ENCODE results near the gene MYMK.

MYMK gene

DNA sequence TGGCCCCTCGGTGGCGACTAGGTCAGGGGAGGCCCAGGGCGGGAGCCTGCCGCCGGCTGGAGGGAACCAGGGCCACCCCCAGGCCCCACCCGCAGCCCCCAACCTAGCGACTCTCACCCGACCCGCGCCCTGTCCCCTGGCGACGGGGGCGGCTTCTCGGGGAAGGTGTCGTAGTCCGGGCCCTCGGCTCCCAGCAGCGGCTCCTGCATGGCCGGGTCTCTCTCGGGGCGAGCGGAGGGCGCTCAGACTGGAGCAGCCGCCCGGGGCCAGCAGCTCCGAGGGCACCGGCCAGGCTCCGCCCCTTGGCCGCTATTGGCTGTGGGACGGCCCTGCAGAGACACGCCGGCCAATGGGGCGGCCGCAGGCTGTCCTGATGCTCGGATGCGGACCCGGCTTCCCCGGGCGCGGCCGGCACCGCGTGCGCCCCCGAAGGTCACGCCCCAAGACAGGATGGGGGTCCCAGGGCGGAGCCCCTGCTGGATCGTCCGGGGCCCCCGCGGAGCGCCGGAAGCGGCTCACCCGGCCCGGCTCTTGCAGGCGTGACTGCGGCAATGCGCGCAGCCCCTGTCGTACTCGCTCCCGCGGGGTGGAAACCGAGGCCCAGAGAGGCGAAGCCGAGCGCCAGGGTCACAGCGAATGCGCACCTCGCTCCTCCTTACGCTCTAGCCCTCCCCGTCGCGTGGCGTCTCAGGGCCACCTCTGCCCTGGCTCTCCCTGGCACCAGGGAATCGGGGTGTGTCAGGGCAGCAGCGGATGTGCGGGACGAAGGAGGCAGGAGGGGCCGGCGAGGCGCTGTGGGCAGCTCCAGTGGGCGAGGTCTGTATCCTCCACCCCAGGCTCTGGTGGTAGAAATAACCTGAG lies 45.7 kb downstream of the MYMK start, which contains the start of gene SLC2A6:
Gene SLC2A6, minus strand, starts transcription at position 249 of the 861 bp plus-strand sequence. Its CDS starts 40 bp downstream, at position 209.
- DNase-seq, result peak; percentile 81

DNA sequence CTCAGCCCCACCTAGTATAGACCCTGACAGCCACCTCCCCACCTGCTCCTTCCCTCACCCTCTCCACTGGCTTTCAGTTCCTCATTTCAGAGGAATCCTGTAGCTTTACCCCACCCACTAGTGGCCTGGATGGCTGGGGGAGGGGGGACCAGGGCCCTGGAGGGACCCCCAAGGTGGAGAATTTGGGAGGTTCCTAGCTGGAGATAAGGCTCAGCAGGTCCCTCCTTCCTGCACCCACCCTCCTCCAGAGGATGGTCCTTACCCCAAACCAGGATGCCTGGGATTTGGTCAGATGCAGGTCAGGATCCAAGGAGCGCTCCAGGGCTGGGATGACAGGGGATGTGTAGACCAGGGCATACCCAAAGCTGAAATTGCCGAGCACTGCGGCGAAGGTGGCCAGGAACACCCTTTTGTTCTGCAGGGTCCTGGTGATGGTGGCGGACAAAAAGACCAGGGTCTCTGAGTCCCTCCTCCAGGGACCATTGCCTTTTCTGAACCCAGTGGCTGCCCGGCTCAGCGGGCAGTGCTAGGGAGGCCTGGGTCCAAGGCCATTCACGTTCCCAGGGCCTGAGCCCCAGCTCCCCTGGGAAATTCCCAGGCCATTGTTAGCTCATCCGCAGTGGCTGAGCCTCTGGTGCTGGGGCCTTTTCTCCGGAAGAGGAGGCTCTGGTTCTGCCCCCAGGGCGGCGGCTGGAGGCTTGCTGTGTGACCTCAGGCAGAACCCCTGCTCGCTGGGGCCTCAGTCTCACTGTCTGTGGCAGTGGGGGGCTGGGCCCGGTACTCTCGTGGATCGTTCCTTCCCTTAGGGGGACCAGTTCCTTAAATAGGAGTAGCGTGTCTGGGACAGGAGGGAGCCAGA lies 46.5 kb downstream of the MYMK start:
- DNase-seq, result peak; percentile 39

DNA sequence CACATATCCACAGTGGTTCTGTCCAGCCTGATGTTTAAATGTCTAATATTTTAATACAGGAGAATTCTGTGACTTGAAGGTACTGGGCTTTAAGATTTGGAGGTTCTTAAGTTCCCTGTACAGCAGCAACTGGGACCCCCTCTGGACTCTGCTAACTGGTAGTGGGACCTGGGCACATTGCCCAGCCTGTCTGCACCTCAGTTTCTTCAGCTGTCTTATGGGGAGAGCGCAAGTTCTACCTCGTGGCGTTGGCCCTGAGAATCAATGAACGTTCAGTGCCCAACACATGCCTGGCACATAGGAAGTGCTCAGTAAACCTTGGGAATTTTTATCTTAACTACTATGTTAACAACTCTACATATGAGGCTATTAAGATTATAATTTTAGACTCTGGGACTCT lies 47.3 kb downstream of the MYMK start:
- DNase-seq, result no peak

DNA sequence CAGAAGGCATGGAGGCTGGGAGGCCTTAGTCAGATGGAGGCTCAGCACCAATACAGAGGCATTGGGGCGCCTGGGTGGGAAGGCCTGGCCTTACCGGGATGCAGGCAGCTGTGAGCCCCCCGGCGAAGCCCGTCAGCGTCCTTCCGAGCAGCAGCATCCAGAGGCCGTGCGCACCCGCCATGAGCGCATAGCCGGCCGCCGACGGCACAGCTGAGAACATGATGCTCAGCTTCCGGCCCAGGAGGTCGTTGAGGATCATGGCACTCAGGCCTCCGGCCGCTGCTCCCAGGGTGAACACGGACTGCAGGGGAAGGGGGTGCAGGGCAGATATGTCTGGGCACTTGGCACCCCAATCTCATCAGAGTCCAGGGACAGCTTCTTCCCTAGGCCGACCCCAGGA lies 47.8 kb downstream of the MYMK start:
- DNase-seq, result no peak

DNA sequence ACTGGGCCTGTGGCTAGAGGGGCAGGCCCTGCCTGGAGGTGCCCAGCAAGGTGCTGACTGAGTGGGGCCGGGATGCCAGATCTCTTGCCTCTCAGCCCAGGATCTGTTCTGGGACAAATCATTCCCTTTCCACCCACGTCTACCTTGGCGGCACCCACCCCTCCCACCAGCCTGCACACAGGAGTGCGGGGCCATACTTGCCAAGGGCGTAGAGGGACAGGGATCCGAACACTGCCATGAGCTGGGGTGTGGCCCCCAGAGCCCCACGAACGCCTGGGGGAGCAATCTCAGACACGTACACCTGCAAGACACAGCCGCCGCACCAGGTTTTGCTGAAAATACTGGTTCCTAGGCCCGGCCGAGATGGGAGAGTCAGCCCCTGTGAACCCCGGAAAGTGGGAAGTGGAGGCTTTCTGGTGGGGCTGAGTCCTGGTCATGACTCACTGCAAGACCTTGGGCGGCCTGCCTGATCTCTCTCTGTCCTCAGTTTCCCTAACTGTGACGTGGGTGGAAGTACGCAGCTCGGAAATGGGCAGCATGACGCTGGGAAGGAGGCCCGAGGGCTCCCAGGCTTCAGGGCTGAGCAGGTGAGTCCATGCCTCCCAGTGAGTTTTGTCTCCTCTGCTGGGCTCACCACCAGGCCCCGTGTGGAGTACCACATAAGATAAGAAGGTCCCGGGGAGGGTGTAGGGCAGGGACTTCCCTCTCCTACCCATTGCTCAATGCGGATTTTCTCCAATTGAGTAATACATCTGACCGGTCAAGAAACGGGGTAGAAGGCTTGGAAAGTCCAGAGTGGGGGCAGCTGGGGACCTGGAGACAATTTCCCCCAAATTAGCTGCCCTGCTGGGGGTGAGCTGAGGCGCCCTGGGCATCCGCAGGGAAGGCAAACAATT lies 48.5 kb downstream of the MYMK start:
- no peak for DNase-seq

DNA sequence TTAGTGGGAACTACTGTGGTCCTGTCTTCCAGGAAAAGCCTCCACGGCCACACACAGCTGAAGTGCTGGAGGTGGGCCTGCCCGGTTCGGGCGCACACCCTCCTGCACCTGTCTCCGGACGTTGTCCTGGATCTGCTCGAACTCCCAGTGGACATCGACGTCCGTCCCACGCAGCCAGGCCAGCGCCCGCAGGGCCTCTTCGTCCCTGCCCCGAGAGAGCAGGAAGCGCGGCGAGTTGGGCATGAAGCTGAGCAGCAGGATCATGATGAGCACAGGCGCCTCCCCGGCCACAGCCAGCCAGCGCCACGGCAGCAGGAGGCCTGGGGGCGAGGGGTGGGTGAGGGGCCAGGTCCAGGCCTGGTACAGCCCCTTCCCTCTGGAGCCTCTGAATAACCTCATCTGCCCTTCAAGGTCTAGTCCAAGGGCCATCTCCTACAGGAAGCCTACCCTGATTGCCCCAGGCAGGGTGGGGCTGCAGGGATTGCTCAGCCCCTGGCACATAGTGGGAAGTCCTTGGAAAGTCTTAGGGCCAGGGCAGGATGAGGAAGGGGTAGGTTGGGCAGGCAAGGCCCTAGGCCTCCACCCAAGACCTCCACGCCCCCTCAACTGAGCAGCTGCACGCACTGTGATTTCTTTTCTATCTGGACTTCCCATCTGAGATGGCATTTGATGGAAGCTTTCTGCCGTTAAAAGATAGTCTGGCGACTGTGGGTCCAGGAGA lies 49.3 kb downstream of the MYMK start:
- DNase-seq, result no peak

DNA sequence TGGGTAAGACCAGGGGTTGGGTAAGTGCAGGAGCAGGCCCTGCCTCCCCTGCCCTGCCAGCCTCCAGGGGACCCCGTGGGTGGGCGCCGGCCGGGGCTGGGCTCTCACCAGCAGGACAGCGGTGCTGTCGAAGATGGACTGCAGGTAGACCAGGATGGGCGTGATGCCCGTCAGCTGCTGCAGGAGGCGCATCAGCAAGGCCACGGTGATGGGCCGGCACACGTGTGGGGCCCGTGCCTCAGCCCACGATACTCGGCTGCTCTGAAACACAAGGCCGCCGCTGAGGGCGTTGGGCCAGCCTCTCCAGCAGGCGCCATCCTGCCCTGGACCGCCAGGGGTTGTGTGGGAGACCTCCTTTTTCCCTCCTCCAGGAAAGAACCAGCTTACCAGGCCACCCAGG lies 49.9 kb downstream of the MYMK start:
- no peak for DNase-seq

DNA sequence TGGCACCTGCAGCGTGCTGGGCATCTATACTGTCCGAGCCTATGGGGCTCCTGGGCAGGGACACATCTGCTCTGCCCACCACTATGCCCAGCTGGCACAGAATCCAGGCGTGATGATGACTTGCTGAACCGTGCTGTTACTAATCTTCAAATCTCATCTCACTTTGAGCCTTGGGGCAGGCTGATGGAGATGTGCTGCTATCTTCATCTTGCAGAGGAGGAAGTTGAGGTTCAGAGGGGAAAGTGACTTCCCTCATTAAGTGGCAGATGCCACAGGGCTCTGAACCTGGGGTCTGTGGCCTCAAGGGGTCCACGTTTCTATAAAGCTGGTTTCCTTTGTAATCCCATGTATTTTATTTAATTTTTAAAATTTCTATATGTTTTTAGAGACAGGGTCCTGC lies 50.5 kb downstream of the MYMK start:
- no peak for DNase-seq

DNA sequence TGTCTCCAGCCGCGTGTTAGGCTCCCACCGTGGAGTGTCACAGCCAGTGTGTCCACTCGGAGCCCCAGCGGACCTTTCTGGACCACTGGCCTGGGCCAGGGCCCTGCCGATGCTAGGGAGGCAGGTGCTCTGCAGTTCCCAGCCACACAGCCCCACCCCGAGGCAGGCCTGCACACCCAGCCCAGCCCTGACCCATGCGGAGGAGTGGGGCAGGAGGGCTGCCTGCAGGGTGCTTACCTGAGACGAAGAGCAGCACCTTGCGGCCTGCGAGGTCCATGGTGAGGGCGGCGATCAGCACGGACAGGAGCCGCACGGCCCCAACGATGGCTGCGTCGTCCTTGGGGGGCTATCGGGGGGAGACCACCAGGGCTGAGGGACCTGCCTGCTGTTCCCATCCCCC lies 51.0 kb downstream of the MYMK start:
- no peak for DNase-seq

DNA sequence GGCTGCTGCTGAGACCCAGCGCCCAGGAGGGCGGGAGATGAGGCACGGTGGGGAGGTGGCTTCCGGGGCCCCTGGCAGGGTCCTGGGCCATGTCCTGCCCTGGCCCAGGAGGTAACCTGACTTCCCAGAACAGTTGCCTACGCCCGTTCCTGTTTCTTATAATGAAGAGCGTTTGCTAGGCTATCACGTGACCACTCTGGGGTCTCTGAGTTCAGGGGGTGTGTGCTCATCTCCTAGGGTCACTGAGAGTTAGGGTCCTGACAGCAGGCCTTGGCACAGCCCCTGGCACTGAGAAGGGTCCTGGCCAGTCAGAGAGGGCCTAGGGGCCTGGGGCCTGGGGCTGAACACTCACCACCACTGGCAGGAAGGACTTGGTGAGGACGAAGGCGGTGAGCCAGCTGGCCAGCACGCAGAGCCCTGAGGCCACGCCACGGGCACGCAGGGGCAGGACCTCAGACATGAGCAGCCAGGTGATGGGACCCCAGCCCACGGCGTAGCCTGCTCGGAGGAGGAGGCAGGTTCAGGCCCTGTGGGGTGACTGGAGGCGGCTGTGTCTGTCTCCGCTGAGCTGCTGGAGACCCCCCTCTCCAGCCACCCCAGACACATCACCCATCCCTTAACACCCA lies 51.9 kb downstream of the MYMK start:
- no peak for DNase-seq

DNA sequence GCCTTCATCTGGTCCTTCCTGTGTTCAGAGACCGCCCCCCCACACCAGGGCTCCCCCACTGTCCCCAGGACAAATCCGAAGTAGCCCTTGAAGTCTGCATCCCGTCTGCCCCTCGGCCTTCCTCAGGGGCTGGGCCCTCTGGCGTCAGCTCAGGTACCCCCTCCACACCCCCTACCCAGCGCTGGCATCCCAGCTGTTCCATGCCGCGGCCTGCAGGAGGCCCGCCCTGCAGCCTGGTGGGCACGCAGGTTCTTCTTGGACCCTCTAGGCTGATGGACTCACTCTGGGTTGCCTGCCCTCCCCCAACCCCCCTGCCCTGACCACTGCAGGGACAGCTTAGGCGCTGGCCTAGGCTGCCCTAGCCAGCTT lies 52.5 kb downstream of the MYMK start:
- no peak for DNase-seq

DNA sequence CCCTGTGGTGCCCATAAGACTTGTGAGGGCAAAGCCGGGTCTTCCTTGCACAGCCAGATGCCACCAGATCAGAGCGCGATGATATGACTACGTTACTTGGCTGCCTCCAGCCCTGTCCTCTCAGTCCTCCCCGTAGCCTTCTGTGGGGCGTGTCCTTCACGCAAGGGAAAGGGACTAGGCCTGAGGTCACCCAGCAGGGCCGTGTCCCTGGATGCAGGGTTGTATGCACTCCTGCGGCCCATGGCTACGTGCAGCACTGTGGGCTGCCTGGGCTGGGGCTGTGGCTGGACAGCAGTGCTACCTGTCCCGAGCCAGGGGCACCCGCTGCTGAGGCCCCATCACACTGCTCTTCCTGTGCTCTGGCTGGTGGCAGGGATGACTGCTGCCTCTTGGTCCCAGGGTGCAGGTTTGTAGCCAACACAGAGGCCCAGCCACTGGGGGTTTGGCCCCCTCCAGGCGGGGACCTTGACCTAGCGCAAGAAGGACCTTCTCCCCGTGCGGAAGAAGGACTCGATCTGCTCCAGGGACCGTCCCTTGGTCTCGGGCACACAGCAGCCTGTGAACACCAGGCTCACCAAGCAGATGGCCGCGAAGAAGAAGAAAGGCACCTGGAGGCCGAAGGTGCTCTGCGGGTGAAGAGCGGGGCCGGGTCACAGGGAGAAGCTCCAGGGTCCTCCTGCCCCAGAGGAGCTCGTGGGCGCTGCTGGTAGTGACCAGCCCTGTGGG lies 53.0 kb downstream of the MYMK start:
- no peak for DNase-seq

DNA sequence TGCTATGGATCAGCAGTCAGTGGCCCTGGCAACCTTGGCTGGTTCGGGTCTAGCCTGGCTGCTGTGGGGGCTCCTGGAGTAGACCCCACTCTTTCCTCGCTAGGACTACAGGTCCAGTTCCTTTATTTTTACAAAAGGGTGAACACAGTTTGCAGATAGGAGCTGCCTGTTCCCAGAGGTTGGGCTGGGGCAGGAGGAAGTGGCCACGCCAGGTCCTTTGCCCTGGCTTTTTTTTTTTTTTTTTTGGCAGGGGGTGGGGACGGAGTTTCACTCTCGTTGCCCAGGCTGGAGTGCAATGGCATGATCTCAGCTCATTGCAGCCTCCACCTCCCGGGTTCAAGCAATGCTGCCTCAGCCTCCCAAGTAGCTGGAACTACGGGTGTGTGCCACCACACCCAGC lies 53.8 kb downstream of the MYMK start:
- DNase-seq, result no peak

DNA sequence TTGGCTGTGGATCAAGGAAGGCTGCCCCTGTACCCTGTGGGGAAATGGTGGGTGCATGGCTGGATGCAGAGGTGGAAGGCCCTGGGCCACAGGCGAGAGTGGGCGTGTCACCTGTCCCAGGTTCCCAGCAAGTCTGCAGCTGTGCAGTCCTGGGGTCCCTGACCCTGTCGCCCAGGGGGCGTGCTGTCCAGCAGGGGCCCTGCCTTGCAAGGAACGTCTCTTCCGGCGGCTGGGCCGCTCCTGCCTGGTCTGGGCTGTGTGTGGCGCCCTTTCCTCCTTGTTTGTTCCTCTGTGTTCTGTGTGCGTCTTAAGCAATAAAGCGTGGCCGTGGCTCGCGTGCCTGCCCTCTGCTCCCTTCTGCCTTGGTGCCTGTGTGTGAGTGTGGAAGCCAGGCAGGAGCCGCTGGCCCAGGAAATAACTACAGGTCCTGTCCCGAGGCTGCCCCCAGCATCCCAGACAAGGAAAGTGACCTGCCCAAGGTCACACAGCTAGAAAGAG lies 54.3 kb downstream of the MYMK start:
- no peak for DNase-seq

DNA sequence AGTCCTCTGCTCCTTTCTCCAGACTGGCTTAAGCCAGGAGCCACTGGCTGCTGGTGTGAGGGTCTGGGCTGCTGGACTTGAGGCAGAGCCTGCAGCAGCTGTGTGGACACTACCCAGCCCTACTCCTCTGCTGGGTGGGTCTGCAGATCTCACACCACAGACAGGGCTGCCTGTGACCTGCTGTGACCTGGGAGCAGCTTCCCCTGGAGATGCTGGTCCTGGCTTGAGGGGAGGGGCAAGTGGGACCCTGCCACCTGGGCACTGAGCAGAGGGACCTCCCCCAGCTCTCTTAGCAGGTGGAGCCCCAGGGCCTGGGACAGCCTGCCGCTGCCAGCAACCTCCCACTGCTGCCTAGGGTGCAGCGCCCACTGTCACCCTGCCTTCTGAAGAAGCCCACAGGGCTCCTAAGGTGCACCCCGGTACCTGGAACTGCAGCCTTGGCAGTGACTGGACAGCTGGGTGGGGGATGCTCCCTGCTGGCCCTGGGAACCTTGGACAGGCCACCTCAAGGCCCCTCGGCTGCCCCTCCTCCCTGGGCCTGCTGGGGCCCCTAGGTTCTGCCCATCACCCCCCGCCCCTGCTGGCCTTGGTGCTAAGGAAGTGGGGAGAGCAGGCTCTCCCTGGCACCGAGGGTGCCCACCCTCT lies 55.9 kb downstream of the MYMK start:
- no peak for DNase-seq

DNA sequence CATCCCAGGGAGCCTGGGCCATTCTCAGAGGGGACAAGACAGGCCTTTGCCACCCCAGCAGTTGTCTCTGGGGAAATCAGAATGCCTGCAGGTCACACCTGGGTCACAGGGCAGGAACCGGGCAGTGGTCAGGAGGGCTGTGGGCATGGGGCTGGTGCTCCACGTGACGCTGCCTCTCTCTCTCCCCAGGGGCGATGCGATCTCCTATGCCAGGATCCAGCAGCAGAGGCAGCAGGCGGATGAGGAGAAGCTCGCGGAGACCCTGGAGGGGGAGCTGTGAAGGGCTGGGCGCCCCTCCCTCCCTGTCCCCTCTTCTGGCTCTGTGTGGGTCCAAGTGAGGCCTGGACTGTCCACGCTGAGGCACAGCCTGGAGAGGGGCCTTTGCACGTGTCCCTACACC lies 56.4 kb downstream of the MYMK start:
- DNase-seq, result no peak

DNA sequence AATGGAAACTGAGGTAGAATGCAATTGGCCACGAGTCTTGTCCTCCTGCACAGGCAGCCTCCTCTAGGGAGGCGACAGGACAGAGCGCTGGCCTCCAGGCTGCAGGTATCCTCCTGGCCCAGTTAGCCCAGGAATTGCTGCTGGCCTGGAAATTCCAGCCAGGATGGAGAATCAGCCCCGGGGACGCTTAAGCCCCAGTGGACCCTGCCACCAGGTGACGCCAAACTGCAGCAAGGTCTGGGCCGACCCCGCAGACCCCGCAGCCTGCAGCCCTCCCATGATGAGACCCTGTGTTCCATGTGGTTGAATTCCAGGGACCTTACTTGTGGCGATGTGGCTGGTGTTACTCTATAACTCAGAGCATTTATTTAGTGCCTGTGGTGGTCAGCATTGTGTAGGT lies 57.7 kb downstream of the MYMK start:
- DNase-seq, result no peak

DNA sequence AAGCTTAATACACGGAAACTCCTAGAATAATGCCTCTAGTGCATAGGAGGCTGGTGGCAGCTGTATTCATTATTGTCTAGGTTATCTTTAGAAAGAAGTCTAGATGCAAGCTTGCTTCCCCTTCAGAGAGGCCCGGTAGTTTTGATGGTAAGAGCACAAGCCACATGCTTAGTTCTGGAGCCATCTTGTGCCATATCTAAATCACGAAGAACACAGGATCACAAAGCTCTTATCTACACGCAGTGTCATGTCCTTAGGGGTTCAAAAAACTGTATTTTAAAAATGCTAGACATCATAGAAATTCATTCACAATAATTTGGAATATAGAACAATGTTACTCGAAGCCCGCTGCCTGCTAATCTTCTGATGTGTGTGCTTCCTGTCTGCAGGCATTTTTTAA lies 58.8 kb downstream of the MYMK start:
- no peak for DNase-seq

DNA sequence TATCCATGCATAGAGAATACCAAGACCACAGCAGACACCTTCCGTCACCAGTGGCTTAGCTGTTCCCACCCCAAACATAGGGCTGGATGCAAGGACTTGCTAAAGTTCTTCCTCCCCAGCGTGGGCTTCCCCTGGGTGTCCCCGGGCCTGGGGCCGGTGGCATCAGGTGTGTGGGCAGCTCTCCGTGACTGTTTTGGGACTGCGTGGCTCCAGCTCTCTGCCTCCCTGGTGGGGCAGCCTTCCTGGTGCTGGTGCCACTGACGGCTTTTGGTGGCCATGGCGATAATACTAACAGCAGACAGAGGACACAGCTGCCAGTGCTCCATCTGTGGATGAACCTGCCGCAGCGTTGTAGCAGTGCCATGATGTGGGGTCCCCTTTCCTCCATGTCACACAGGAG lies 60.1 kb downstream of the MYMK start:
- DNase-seq, result no peak

Measured in fibroblast of skin of scalp (primary cell).